Measurements from ENCODE around the gene WDR12.
"Not testable (repeated sequence)": the region's sequence is repeated elsewhere in the genome, so short reads cannot be mapped to it uniquely, and the experiment has no call there.

The WDR12 gene

DNA sequence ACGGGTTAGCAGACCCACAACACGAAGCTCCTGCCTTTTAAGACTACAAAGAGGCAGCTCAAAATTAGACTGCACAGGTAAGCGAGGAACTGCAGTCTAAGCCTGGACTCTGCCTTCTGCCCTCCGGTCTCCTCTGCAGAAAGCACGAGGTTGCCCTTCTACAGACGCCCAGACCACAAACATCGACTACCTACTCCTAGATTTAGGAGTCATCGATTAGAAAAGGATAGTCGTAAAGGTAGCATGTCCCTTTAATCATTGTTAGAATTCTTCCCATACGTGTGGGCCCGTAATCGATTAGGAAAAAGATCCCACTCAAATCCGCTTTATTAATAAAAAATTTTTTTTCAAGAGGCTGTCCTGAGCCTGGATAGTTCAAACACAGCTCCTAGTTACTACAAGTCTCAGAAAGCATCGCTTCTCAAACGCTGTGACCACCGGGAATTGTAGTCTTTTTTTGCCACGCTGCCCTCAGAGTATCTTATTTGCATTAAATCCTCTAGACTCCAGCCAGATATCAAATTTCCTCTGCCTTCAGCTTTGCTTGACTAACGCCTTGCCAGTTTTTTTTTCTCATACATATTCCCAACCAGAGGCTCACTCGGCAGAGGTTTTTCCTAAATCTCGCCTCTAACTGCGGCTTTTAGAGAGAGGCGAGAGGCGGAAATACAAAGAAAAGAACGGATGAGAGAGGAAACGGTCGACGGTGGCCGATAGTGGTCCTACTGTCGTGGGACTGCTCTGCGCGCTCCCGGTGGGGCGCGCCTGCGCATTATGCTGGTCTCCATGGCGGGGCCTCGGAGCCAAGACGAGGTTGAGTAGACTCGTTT is at the start of gene WDR12, which contains the start of gene CARF:
Gene WDR12 (minus strand): TSS at position 162 of the 830 bp plus-strand sequence. CDS start 197 bp downstream, outside the sequence.
Gene CARF (plus strand): TSS at position 764 of the 830 bp plus-strand sequence. CDS start 29,628 bp downstream, outside the sequence.
- DNase-seq (ENCODE audit: low read depth), result peak; percentile 80

- no peak for DNase-seq (ENCODE audit: low read depth)
Observed at GRCh38 chr2:202960524-202960923, 49.1 kb upstream of the WDR12 start.

- no peak for DNase-seq (ENCODE audit: low read depth)
Observed at GRCh38 chr2:202950592-202950991, 39.1 kb upstream of the WDR12 start.

- not testable (repeated sequence) for DNase-seq (ENCODE audit: low read depth)
Observed at GRCh38 chr2:202949333-202949732, 37.9 kb upstream of the WDR12 start.

DNA sequence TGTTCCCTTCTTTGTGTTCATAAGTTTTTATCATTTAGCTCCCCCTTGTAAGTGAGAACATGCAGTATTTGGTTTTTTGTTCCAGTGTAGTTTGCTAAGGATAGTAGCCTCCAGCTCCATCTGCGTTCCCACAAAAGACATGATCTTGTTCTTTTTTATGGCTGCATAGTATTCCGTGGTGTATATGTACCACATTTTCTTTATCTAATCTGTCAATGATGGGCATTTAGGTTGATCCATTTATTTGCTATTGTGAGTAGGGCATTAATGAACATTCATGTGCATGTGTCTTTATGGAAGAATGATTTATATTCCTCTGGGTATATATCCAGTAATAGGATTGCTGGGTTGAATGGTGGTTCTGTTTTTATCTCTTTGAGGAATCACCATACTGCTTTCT is 34.0 kb upstream of the WDR12 start:
- DNase-seq (ENCODE audit: low read depth), result no peak

GRCh38 chr2:202944816-202945215 is 33.3 kb upstream of the WDR12 start:
- DNase-seq (ENCODE audit: low read depth), result no peak

- DNase-seq (ENCODE audit: low read depth), result no peak
Observed at GRCh38 chr2:202944408-202944807, 32.9 kb upstream of the WDR12 start.

GRCh38 chr2:202941771-202942170 is 30.3 kb upstream of the WDR12 start:
- DNase-seq (ENCODE audit: low read depth), result no peak

DNA sequence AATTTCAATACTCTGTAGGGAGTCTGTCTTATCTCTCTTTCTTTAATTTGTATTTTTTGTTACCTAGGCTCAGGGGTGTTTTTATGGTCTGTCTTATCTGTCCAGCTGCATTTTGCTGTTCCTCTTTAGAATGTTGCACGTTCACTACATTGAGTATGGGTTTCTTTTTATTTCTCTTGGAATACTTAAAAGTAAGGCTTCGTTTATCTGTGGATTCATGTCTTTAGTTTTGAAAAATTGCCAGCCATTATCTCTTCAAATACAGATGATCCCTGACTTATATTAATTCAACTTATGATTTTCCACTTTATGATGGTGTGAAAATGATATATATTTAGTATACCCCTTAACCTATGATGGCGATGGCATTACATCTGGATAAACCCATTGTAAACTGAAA is 27.5 kb upstream of the WDR12 start:
- DNase-seq (ENCODE audit: low read depth), result no peak

- DNase-seq (ENCODE audit: low read depth), result no peak
Observed at GRCh38 chr2:202934456-202934855, 23.0 kb upstream of the WDR12 start.

- no peak for DNase-seq (ENCODE audit: low read depth)
Observed at GRCh38 chr2:202933958-202934357, 22.5 kb upstream of the WDR12 start.

DNA sequence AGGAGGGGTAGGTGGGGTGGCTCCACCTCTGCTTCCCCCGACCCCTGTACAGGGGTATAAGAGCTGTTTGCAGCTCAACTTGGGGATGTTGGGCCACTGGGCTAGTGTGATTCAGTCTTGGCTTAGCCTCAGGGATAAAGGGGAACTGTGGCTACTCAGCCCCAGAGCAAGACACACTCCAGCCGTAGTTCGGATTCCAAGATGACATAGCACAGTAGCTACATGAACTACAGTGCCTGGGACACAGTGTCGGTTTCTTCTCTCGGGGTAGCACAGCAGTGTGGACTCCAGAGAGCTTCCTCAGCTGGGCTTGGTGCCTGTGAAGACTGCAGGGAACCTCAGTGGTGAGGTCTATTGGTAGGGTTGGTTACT is 21.7 kb upstream of the WDR12 start:
- no peak for DNase-seq (ENCODE audit: low read depth)

DNA sequence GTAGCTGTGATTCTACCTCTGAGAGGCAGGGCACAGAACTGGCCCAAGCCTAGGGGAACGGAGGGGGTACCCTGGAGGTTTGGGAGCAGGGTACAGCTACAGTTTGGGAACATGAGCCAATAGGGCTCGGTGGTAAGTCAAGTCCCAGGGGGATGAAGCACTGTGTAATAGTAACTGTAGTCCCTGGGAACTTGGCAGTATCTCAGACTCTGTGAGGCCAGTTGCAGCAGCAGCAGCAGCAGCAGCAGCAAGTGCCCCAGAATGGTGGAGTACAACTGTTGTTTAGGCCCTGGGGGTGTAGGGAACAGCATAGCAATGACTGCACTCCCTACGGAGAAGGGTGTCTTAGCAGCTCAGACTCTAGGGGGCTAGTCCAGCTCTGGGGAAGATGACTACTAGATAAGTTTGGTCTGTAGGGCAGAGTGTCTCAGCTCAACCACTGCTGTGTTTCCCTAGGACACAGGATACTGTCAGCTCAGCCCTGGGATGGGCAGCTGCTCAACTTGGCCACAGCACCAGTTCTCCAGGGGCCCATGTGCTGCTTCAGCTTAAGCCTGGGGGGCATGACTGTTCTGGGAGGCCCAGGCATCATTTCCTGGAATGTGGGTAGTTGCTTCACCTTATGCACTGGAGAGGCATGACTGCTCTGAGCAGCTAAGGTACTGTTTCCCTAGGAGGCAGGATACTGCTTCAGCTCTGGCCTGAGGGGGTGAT is 21.1 kb upstream of the WDR12 start:
- DNase-seq (ENCODE audit: low read depth), result no peak

- no peak for DNase-seq (ENCODE audit: low read depth)
Observed at GRCh38 chr2:202918860-202919259, 7.4 kb upstream of the WDR12 start.

DNA sequence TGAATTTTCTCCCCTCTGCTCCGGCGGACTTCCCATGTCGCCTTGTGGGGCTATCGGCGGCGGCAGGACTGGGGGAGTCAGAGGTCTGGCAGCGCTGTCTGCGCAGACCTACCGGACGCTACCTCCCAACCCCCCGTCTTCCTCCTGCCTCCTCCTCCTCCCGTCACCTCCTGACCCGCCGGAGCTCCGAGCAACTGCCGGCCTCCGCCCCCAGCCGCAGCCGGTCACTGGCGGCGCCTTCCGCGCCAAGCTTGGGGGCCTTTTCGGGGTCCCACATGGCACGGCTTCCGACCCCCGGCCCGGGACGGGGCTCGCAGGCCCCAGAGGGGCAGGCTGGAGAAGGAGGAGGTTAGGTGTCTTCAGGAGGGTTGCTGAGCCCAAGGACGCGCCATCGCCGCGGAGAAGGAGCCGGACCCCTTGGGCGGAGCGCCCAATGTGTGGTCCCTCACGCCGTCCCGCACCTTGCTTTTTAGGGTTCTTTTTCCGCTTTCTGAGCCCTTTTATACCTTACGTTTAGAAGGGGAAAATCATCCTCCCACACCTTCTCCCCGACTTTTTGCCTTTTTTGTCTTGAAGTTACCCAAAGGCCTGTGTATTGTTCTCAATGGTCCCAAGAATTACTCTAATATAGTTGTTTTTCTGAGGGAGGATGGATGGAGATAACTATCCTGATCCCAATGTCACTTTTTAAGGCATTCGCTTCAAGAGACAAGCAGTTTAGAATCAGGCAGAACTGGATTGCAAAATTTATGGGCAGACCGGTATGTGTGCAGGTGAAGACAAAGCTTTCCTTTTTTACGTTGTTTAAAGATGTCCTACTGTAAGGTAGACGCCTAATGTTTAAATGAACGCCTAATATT is 1.1 kb upstream of the WDR12 start:
- not testable (repeated sequence) for DNase-seq (ENCODE audit: low read depth)

DNA sequence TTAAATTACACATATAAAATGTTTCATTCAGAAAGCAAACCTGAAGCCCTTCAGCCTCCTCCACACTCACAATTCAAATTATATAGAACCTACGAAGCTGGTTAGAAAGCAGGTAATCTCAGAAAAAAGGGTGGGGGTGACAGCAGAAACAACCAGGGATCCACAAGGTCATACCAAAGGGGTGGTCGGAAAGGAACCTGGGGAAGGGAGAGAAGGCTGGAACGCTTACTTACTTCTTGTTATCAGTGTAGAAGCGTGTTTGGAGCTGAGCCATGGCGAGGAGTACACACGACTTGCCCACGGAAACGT is 316 bp downstream of the WDR12 start:
- DNase-seq (ENCODE audit: low read depth), result no peak

DNA sequence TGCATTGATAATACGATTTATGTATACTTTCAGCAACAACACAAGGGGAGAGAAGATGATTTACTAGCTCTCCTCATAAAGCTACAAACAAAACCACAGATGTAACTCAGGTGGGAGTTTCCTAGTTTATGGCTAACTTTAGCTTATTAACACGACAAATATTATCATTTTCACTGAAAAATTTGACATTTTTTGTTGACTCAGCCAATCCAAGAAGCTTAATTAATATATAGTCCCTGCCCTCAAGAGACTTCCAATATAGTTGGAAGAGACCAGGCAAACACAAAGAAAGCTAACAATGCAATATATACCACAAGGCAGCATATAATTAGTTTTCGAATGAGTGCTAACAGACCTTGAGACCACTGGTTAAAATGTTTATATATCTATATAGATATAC is 775 bp downstream of the WDR12 start:
- no peak for DNase-seq (ENCODE audit: low read depth)

DNA sequence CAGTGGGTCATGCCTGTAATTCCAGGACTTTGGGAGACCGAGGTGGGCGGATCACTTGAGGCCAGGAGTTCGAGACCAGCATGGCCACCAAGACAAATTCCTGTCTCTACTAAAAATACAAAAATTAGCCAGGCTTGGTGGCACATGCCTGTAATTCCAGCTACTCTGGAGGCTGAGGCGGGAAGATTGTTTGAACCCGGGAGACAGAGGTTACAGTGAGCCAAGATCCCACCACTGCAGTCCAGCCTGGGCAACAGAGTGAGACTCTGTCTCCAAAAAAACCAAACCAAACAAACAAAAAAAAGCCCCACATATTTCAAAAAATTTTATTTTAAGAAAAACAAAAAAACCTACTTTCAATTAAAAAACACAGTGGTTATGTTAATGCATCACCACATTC is 1.2 kb downstream of the WDR12 start:
- DNase-seq (ENCODE audit: low read depth), result not testable (repeated sequence)

- no peak for DNase-seq (ENCODE audit: low read depth)
Observed at GRCh38 chr2:202909394-202910192, 1.9 kb downstream of the WDR12 start.

GRCh38 chr2:202908186-202908585 is 3.3 kb downstream of the WDR12 start:
- DNase-seq (ENCODE audit: low read depth), result no peak

DNA sequence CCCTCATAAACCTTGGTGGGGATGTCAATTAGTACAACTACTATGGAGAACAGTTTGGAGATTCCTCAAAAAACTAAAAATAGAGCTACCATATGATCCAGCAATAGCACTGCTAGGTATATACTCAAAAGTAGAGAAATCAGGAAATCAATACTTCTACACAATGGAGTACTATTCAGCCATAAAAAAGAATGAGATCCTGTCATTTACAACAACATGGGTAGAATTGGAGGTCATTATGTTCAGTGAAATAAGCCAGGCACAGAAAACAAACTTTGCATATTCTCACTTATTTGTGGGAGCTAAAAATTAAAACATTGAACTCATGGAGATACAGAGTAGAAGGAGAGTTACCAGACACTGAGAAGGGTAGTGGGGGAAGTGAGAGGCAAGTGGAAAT is 6.0 kb downstream of the WDR12 start:
- not testable (repeated sequence) for DNase-seq (ENCODE audit: low read depth)

DNA sequence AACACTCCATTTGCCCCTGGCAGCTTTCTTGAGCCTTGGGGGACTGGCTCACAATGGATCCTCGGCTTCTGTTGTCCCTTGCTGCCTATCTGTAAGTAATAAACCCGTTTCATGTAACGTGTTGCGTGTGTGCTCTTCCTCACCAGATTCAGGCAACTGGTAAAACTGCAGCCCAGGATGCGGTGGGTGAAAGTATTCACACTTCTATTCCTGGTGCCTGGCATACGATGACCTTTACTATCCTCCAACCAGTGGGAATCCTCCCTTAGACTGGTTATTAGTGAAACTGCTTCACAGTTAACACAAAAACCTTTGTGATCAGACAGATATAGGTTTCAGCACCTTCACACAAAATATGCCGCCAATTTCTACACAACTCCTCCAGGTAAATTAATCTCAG is 26.3 kb downstream of the WDR12 start:
- DNase-seq (ENCODE audit: low read depth), result no peak

Data from stimulated activated CD8-positive, alpha-beta memory T cell treated with anti-CD3 and anti-CD28 coated beads, Interleukin-15, amount 100 ng/mL, for 1 hour (primary cell).